Left lung (tissue), 10 donors: ENCODE measurements around the gene HTRA2. TPM values are rescaled to one million over a fixed set of nuclear protein-coding genes. Genes with fewer than 3 reads are reported as not detected.
A peak's percentile ranks its signal among the peaks of the same experiment; 100 is the strongest.

Source experiments
- ATAC-seq: fragments of 200-7000 bp; cut with Tn5 transposase; one replicate; pipeline ENCODE4 v1.9.1; 2020; ENCODE audit warnings: moderate library complexity
- DNase-seq, 4 donors: peaks; one replicate each; pipeline ENCODE4 v3.0.0-alpha.2; 2013 to 2020
- H3K27ac ChIP-seq, 2 donors: fragments of 200-600 bp; sonication (generic) in 1 of 2; one replicate each; pipeline versions ENCODE4 v1.5.0 to v1.8.0; 2020 to 2021
- H3K27me3 ChIP-seq, 2 donors: fragments of 200-600 bp; sonication (generic) in 1 of 2; one replicate each; pipeline versions ENCODE4 v1.5.0 to v1.8.0; 2020 to 2021
- H3K36me3 ChIP-seq, 2 donors: fragments of 200-600 bp; sonication (generic) in 1 of 2; one replicate each; pipeline versions ENCODE4 v1.5.0 to v1.8.0; 2020 to 2021
- H3K4me1 ChIP-seq, 2 donors: fragments of 200-600 bp; one replicate each; pipeline ENCODE4 v1.8.0; 2021
- H3K4me3 ChIP-seq, 2 donors: fragments of 200-600 bp; sonication (generic) in 1 of 2; one replicate each; pipeline versions ENCODE4 v1.5.0 to v1.8.0; 2020 to 2021; ENCODE audit warnings: mild to moderate bottlenecking in 1 of 2
- H3K9me3 ChIP-seq, 2 donors: fragments of 200-600 bp; sonication (generic) in 1 of 2; one replicate each; pipeline versions ENCODE4 v1.5.0 to v1.8.0; 2020 to 2021
- intact Hi-C, 2 donors: fragments of 100-400 bp; cut with DNase I; formaldehyde crosslinking; loops; one replicate each; pipeline versions ENCODE4 v1.11.2 to v1.14.2; 2022
- polyA plus RNA-seq, 6 donors: library from polyadenylated mRNA; unstranded; fragments of 120-200 nt; gene quantifications; one replicate each; pipeline ENCODE4 v1.2.1, GENCODE V29; 2013; ENCODE audit not compliant: insufficient read length in 6 of 6
- total RNA-seq, 2 donors: library from RNA; stranded (reverse); fragmentation: NEBNext Ultra II Directional; extraction: Animal tissue kit (Norgen Biotek cat#: 25700); gene quantifications; one replicate each; pipeline ENCODE4 v1.2.1, GENCODE V29; 2021
- TF ChIP-seq, protein P1 (sequence below), 2 donors: fragments of 200-600 bp; sonication (generic) in 1 of 2; IDR thresholded peaks; one replicate each; pipeline versions ENCODE4 v1.5.0 to v1.8.0; 2021; ENCODE audit warnings: antibody characterized with exemption in 2 of 2
- donor health status: DM: no; HTN: yes; CAD: no.
- donor health status: DM: no; HTN: no; CAD: no.

HTRA2 gene
- total and polyA plus RNA-seq, 8 donors: 29.4 to 36.6 (median 33.9) TPM

DNA sequence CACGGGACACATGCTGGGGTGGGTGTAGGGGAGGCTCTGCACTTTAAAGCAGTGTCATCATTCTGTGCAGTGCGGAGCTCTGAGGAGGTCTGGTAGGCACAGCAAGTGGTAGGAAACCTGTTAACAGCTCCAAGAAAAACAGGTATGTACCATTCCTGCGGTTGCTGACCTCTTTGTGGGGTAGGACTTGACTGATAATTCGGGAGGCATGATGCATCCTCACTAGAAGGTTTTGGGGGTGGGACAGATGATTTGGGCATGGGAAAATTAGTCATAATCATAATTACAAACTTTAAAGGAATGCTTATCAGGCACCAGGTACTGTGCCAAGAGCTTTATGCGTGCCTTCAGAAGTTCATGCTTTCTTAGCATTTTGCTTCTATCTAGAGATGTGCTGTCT, 34.5 kb downstream of the HTRA2 start:
- Histone ChIP-seq H3K27me3 (peaks cover 0 to 7% of the 10 kb centered on the region in 2 donors), H3K4me1 (peaks cover 0 to 20% of the 10 kb centered on the region in 2 donors), H3K4me3 (no peak overlapping the region), H3K27ac (no peak overlapping the region), H3K9me3 (no peaks in the 10 kb centered on the region), H3K36me3 (no peaks in the 10 kb centered on the region)
- ATAC-seq: no peak
- intact Hi-C loops: no loop called here
- TF ChIP-seq, protein P1, sequence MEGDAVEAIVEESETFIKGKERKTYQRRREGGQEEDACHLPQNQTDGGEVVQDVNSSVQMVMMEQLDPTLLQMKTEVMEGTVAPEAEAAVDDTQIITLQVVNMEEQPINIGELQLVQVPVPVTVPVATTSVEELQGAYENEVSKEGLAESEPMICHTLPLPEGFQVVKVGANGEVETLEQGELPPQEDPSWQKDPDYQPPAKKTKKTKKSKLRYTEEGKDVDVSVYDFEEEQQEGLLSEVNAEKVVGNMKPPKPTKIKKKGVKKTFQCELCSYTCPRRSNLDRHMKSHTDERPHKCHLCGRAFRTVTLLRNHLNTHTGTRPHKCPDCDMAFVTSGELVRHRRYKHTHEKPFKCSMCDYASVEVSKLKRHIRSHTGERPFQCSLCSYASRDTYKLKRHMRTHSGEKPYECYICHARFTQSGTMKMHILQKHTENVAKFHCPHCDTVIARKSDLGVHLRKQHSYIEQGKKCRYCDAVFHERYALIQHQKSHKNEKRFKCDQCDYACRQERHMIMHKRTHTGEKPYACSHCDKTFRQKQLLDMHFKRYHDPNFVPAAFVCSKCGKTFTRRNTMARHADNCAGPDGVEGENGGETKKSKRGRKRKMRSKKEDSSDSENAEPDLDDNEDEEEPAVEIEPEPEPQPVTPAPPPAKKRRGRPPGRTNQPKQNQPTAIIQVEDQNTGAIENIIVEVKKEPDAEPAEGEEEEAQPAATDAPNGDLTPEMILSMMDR (IDR thresholded peaks at IDR 0.05): no peak
- DNase-seq: no peak

DNA sequence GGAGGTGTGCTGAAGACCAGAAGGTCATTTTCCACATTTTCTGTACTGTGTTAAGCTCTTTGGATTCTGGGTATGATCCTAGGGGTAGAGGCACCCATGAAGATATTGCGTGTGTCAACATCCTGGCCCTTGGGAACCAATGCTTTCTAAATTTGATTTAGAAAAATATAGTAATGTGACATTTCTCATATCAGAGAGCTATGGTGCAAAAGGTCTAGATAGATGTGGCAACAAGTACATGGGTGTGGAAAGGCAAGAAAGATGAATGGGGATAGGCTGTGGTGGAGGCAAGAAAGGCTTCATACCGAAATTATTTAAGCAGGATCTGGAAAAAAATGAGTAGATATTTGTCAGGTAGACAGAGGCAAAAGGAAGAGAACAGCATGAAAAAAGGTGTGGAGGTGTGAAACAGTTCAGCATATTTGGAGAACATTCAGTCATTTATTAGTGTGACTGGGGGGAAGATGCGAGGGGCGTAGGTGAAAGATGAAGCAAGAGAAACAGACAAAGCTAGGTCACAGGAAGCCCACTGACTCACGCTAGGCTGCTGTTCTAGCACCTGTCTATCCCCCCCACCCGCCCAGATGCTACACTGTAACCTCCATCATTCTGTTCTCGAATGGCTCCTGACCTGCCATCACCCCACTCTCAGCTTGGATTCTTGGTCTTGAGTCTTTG, 36.5 kb downstream of the HTRA2 start:
- H3K27ac ChIP-seq: no peak overlapping the region
- TF ChIP-seq, protein P1 (IDR thresholded peaks at IDR 0.05): no peak
- H3K36me3 ChIP-seq: no peaks in the 10 kb centered on the region
- H3K27me3 ChIP-seq: no peaks in the 10 kb centered on the region
- intact Hi-C loops: no loop called here
- no peaks in the 10 kb centered on the region for H3K9me3 ChIP-seq
- DNase-seq (no peak), ATAC-seq (no peak)
- H3K4me1 ChIP-seq: peaks cover 0 to 20% of the 10 kb centered on the region in 2 donors
- no peak overlapping the region for H3K4me3 ChIP-seq

DNA sequence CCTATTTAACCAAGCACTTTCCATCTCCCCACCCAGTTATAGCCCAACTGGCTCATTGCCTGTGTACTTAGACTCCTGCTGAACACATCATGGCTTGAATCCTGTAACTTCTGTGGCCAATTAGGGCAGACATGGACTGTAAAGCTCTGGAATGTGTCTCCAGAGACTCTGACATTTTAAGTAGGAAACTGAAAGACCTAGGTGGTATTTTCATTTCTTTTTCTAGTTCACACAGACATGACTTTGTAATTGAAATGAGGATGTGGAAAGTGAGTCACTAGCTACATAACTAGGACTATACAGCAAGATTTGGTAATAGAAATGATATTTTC, 37.0 kb downstream of the HTRA2 start:
- Histone ChIP-seq H3K4me1 (peaks cover 0 to 20% of the 10 kb centered on the region in 2 donors), H3K9me3 (no peaks in the 10 kb centered on the region), H3K27ac (no peak overlapping the region), H3K4me3 (no peak overlapping the region), H3K36me3 (no peaks in the 10 kb centered on the region), H3K27me3 (no peaks in the 10 kb centered on the region)
- TF ChIP-seq, protein P1 (IDR thresholded peaks at IDR 0.05): no peak
- DNase-seq: no peak
- peak; percentile 19 for ATAC-seq
- intact Hi-C loops: no loop called here

DNA sequence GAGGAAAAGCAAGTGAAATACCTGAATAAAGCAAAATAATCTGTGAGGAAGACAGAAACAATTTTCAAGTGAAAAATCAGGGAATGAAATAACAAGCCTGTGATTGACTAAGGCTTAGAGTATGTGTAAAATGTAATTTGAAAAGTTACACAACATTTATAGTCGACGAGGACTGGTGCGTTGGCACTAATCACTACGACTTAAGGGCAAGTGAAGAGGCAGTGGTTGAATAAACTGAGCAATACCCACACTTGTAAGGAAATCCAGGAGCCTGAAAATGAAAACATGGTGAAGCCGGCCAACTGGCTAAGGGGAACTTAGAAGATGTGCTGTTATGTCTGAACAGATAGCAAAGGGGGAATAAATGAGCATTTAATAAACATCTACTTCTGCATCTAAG, 38.1 kb downstream of the HTRA2 start:
- DNase-seq: no peak

DNA sequence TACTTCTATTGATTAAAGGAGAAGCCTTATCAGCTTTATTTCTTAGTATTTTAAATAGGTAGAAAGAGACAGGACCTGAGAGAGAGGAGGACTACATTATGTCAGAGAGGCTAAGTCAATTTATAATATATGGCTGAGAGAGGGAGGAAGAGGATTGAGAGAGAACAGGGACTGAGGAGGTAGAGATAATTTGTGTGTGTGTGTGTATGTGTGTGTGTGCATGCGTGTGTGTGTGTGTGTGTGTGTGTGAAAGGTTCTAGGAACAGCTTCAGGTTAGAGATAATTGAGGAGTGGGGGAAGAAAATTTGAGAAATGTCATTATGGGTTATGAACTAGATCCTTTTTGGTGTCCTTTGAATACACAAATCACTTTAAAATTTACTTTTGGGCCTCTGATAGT, 40.0 kb downstream of the HTRA2 start:
- Histone ChIP-seq H3K4me3 (no peak overlapping the region), H3K4me1 (peaks cover 0 to 36% of the 10 kb centered on the region in 2 donors), H3K36me3 (no peaks in the 10 kb centered on the region), H3K9me3 (no peaks in the 10 kb centered on the region), H3K27ac (no peak overlapping the region), H3K27me3 (no peaks in the 10 kb centered on the region)
- ATAC-seq (no peak), DNase-seq (no peak)
- intact Hi-C loops: no loop called here
- TF ChIP-seq, protein P1 (IDR thresholded peaks at IDR 0.05): no peak

More for the DNA sequence above, 38.1 kb downstream of the HTRA2 start:
- H3K36me3 ChIP-seq: no peaks in the 10 kb centered on the region
- no peak overlapping the region for H3K4me3 ChIP-seq
- TF ChIP-seq, protein P1 (IDR thresholded peaks at IDR 0.05): no peak
- ATAC-seq: peak; percentile 88
- no peaks in the 10 kb centered on the region for H3K27me3 ChIP-seq
- peaks cover 0 to 20% of the 10 kb centered on the region in 2 donors for H3K4me1 ChIP-seq
- H3K27ac ChIP-seq: no peak overlapping the region
- intact Hi-C loops: no loop called here
- no peaks in the 10 kb centered on the region for H3K9me3 ChIP-seq
